VCaP (cell line): Measurements from ENCODE around the gene XRCC4.

ENCODE experiments used
- H3K27ac ChIP-seq: fragments of 450-650 bp; 2 replicates; pipeline ENCODE4 v1.5.1; 2017
- TF ChIP-seq, protein P1 (sequence below): fragments of 450-650 bp; conservative IDR thresholded peaks from 2 replicates; pipeline ENCODE4 v1.5.1; 2017; ENCODE audit warnings: mild to moderate bottlenecking, moderate library complexity

XRCC4 gene

DNA sequence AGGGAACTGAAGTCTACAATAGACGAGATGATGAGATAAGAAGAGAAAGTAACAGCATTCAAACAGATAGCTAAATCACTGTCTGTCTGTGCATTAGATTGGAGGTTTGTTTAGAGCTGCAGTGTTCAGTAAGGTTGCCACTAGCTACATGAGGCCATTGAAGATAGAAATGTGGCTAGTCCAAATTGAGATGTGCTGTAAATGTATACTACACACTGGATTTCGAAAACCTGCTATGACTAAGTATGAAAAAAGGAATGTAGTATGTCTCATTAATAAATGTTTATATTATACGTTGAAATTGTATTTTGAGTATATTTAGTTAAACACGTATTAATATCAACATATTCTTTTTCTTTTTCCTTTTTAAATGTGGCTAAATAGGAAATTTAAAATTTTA, 142.1 kb downstream of the XRCC4 start:
- TF ChIP-seq, protein P1, sequence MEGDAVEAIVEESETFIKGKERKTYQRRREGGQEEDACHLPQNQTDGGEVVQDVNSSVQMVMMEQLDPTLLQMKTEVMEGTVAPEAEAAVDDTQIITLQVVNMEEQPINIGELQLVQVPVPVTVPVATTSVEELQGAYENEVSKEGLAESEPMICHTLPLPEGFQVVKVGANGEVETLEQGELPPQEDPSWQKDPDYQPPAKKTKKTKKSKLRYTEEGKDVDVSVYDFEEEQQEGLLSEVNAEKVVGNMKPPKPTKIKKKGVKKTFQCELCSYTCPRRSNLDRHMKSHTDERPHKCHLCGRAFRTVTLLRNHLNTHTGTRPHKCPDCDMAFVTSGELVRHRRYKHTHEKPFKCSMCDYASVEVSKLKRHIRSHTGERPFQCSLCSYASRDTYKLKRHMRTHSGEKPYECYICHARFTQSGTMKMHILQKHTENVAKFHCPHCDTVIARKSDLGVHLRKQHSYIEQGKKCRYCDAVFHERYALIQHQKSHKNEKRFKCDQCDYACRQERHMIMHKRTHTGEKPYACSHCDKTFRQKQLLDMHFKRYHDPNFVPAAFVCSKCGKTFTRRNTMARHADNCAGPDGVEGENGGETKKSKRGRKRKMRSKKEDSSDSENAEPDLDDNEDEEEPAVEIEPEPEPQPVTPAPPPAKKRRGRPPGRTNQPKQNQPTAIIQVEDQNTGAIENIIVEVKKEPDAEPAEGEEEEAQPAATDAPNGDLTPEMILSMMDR, result no peak
- no peak overlapping the region for H3K27ac ChIP-seq

- TF ChIP-seq, protein P1, result no peak
Measured at GRCh38 chr5:83220331-83220730, 143.0 kb downstream of the XRCC4 start.

DNA sequence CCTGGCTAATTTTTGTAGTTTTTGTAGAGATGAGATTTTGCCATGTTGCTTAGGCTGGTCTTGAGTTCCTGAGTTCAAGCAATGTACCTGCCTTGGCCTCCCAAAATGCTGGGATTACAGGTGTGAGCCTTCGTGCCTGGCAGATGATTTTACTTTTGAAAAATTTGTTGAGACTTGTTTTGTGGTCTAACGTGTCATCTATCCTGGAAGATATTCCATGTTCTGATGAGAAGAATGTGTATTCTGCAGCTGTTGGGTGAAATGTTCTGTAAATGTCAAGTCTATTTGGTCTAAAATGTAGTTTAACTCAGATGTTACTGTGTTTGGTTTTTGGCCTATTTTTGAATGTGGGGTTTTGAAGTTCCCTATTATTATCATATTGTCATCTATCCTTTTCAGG, 145.6 kb downstream of the XRCC4 start:
- no peak overlapping the region for H3K27ac ChIP-seq
- TF ChIP-seq, protein P1, result no peak

More at GRCh38 chr5:83220331-83220730, 143.0 kb downstream of the XRCC4 start:
- no peak overlapping the region for H3K27ac ChIP-seq

- TF ChIP-seq, protein P1, result no peak
- no peak overlapping the region for H3K27ac ChIP-seq
Measured at GRCh38 chr5:83227611-83228010, 150.3 kb downstream of the XRCC4 start.

GRCh38 chr5:83230511-83230910, 153.2 kb downstream of the XRCC4 start:
- TF ChIP-seq, protein P1, result no peak
- H3K27ac ChIP-seq, result no peak overlapping the region

GRCh38 chr5:83244516-83244915, 167.2 kb downstream of the XRCC4 start:
- H3K27ac ChIP-seq, result no peak overlapping the region
- TF ChIP-seq, protein P1, result no peak

- TF ChIP-seq, protein P1, result no peak
- no peak overlapping the region for H3K27ac ChIP-seq
Measured at GRCh38 chr5:83245037-83245436, 167.7 kb downstream of the XRCC4 start.

- no peak overlapping the region for H3K27ac ChIP-seq
- TF ChIP-seq, protein P1, result no peak
Measured at GRCh38 chr5:83246071-83246470, 168.7 kb downstream of the XRCC4 start.
